Small intestine (tissue), 7 donors: ENCODE data around the gene TMED10. TPM values are rescaled to one million over a fixed set of nuclear protein-coding genes. Genes with fewer than 3 reads are reported as not detected.

ENCODE experiments used
- DNase-seq, 2 donors: peaks; one replicate each; pipeline versions ENCODE4 v3.0.0 to v3.0.0-alpha.2; 2013
- FAIRE-seq: peaks from 2 replicates; lab custom pipeline; 2012; peaks lifted over from hg19 to GRCh38; lab: Jason Lieb, UNC
- H3K27ac ChIP-seq, 3 donors: one replicate each; pipeline ENCODE4 v1.5.1; 2013; ENCODE audit warnings: low read length in 2 of 3, mild to moderate bottlenecking in 2 of 3, control low read depth in 1 of 3, inconsistent platforms in 1 of 3, low read depth in 1 of 3, moderate library complexity in 1 of 3
- H3K27me3 ChIP-seq, 3 donors: one replicate each; pipeline ENCODE4 v1.6.1; 2013; ENCODE audit warnings: low read length in 3 of 3, inconsistent platforms in 1 of 3; ENCODE audit not compliant: control insufficient read depth in 3 of 3, insufficient read depth in 3 of 3
- H3K36me3 ChIP-seq, 3 donors: one replicate each; pipeline ENCODE4 v1.6.1; 2013; ENCODE audit warnings: low read length in 3 of 3, inconsistent platforms in 1 of 3, low read depth in 1 of 3, mild to moderate bottlenecking in 1 of 3, moderate library complexity in 1 of 3; ENCODE audit not compliant: control insufficient read depth in 3 of 3, insufficient read depth in 2 of 3
- H3K4me1 ChIP-seq, 3 donors: one replicate each; pipeline ENCODE4 v1.6.1; 2013; ENCODE audit warnings: low read length in 2 of 3, inconsistent platforms in 1 of 3, low read depth in 1 of 3, mild to moderate bottlenecking in 1 of 3, moderate library complexity in 1 of 3; ENCODE audit not compliant: control insufficient read depth in 3 of 3, insufficient read depth in 2 of 3
- H3K4me3 ChIP-seq, 3 donors: one replicate each; pipeline ENCODE4 v1.5.1; 2013; ENCODE audit warnings: low read length in 3 of 3, control low read depth in 1 of 3, inconsistent platforms in 1 of 3, low read depth in 1 of 3, mild to moderate bottlenecking in 1 of 3, moderate library complexity in 1 of 3
- H3K9me3 ChIP-seq, 2 donors: one replicate each; pipeline ENCODE4 v1.6.1; 2013; ENCODE audit warnings: low read depth in 1 of 2, low read length in 1 of 2; ENCODE audit not compliant: control insufficient read depth in 2 of 2, insufficient read depth in 1 of 2
- WGBS, 3 donors: extraction: QIAGEN DNeasy Blood & Tissue Kit; methylation state at CpG; one replicate each; pipeline ENCODE4 v1.1.7; 2013; 5-methylcytosine and 5-hydroxymethylcytosine counted together
- polyA plus RNA-seq, 4 donors: library from polyadenylated mRNA; stranded (reverse) in 3 of 4; unstranded in 1 of 4; fragments of 200-250 nt in 3 of 4; fragments of 120-200 nt in 1 of 4; gene quantifications; one replicate each; pipeline versions ENCODE4 v1.2.1 to v1.2.3, GENCODE V29; 2013
- donor health status: healthy with polysubstance abuse.
- donor health status: control.
- donor health status: control.
- donor health status: Bipolar disorder and iron deficiency.
- donor health status: healthy.

The TMED10 gene
- polyA plus RNA-seq, 4 donors: 26.4 to 260 (median 135) TPM

GRCh38 chr14:75188520-75189268 lies 12.3 kb upstream of the TMED10 start:
- no peak for FAIRE-seq
- 78 to 89% (median 86%) methylated on average over 7 of the region's 7 CpGs for WGBS, 3 donors

DNA sequence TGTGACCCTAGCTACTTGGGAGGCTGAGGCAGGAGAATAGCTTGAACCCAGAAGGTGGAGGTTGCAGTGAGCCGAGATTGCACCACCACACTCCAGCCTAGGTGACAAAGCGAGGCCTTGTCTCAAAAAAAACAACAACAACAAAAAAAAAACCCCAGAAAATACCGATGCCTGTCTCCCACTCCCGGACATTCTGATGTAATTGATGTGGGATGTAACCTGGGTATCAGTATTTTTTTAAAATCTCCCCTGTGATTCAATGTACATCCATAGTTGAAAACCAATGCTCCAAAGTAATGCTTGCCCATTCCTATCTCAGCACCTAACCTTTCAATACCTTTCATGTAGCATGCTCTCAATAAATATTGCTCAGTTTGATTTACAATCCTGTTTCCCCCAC lies 11.7 kb upstream of the TMED10 start:
- peaks cover 0 to 19% (median 0%) of the 10 kb centered on the region in 3 donors for H3K4me1 ChIP-seq
- H3K36me3 ChIP-seq: no peaks in the 10 kb centered on the region
- no peaks in the 10 kb centered on the region for H3K27me3 ChIP-seq
- DNase-seq (no peak), FAIRE-seq (no peak)
- H3K4me3 ChIP-seq: no peak overlapping the region
- H3K27ac ChIP-seq: no peak overlapping the region
- 87 to 94% (median 91%) methylated on average over 4 of the region's 4 CpGs for WGBS, 3 donors
- no peaks in the 10 kb centered on the region for H3K9me3 ChIP-seq

More at GRCh38 chr14:75188520-75189268, 12.3 kb upstream of the TMED10 start:
- H3K9me3 ChIP-seq: no peaks in the 10 kb centered on the region
- peak overlapping the region in 1 of 3 donors; percentile 60 for H3K27ac ChIP-seq
- DNase-seq: peak in 1 of 2 donors; percentile 41
- H3K4me1 ChIP-seq: peaks cover 0 to 15% (median 0%) of the 10 kb centered on the region in 3 donors
- H3K4me3 ChIP-seq: no peak overlapping the region
- no peaks in the 10 kb centered on the region for H3K36me3 ChIP-seq
- no peaks in the 10 kb centered on the region for H3K27me3 ChIP-seq

DNA sequence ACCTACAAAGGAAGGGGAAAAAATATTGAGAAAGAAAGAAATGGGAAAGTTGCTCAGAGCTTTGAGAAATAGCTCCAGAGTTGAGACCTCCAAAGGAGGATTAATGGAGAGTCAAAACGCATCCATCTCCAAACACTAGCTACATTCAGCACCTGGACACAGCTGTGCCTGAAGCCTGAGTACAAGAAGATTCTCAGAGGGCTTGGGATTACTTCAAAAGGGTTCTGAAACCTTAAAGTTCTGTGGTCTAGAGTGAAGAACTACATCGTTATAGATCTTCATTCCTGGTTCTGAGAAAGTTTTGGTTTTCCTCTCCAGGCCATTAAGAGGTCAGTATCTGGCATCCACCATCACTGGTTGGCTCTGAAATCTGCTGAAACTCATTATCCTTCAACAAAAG lies 10.5 kb upstream of the TMED10 start:
- no peaks in the 10 kb centered on the region for H3K36me3 ChIP-seq
- no peaks in the 10 kb centered on the region for H3K27me3 ChIP-seq
- no peak overlapping the region for H3K27ac ChIP-seq
- H3K4me1 ChIP-seq: peaks cover 0 to 24% (median 0%) of the 10 kb centered on the region in 3 donors
- H3K9me3 ChIP-seq: no peaks in the 10 kb centered on the region
- 68 to 94% (median 75%) methylated on average over 2 of the region's 2 CpGs for WGBS, 3 donors
- no peak for DNase-seq
- no peak overlapping the region for H3K4me3 ChIP-seq
- no peak for FAIRE-seq

- WGBS, 3 donors: 81 to 88% (median 84%) methylated on average over 7 of the region's 7 CpGs
- H3K36me3 ChIP-seq: no peaks in the 10 kb centered on the region
- no peaks in the 10 kb centered on the region for H3K27me3 ChIP-seq
- H3K9me3 ChIP-seq: no peaks in the 10 kb centered on the region
- peaks cover 0 to 24% (median 0%) of the 10 kb centered on the region in 3 donors for H3K4me1 ChIP-seq
- DNase-seq (no peak), FAIRE-seq (no peak)
- H3K27ac ChIP-seq: no peak overlapping the region
- H3K4me3 ChIP-seq: no peak overlapping the region
These were observed 9.0 kb upstream of the TMED10 start for GRCh38 chr14:75185251-75186040.

GRCh38 chr14:75184492-75184891 lies 8.1 kb upstream of the TMED10 start:
- Histone ChIP-seq H3K9me3 (no peaks in the 10 kb centered on the region), H3K27me3 (no peaks in the 10 kb centered on the region), H3K4me3 (no peak overlapping the region), H3K27ac (no peak overlapping the region), H3K36me3 (no peaks in the 10 kb centered on the region), H3K4me1 (peaks cover 0 to 24% (median 0%) of the 10 kb centered on the region in 3 donors)
- DNase-seq: no peak
- no peak for FAIRE-seq
- WGBS, 3 donors: 68 to 74% (median 71%) methylated on average over 3 of the region's 3 CpGs

DNA sequence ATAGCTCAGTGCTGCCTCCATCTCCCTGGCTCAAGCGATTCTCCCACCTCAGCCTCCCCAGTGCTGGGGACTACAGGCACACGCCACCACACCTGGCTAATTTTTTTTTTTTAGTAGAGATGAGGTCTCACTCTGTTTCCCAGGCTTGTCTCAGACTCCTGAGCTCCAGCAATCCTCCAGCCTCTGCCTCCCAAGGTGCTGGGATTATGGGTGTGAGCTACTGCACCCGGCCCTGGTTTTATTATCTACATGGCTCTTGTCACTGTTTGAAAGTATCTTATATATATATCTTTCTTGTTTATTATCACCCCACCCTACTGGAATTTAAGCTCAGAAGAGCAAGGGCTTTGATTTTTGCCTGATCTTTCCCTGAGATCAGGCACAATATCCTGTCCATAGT lies 7.6 kb upstream of the TMED10 start:
- H3K27me3 ChIP-seq: no peaks in the 10 kb centered on the region
- no peak overlapping the region for H3K4me3 ChIP-seq
- no peak for DNase-seq
- 69 to 85% (median 70%) methylated on average over 3 of the region's 3 CpGs for WGBS, 3 donors
- H3K36me3 ChIP-seq: no peaks in the 10 kb centered on the region
- no peak overlapping the region for H3K27ac ChIP-seq
- no peaks in the 10 kb centered on the region for H3K9me3 ChIP-seq
- no peak for FAIRE-seq
- H3K4me1 ChIP-seq: peaks cover 0 to 24% (median 0%) of the 10 kb centered on the region in 3 donors

- H3K36me3 ChIP-seq: no peaks in the 10 kb centered on the region
- H3K9me3 ChIP-seq: no peaks in the 10 kb centered on the region
- DNase-seq (no peak), FAIRE-seq (no peak)
- no peaks in the 10 kb centered on the region for H3K27me3 ChIP-seq
- no peak overlapping the region for H3K4me3 ChIP-seq
- no peak overlapping the region for H3K27ac ChIP-seq
- peaks cover 0 to 18% (median 0%) of the 10 kb centered on the region in 3 donors for H3K4me1 ChIP-seq
- WGBS, 3 donors: 39 to 51% (median 44%) methylated on average over 1 of the region's 1 CpG
These were observed 6.8 kb upstream of the TMED10 start for GRCh38 chr14:75183225-75183624.

GRCh38 chr14:75182821-75183220 lies 6.4 kb upstream of the TMED10 start:
- no peak overlapping the region for H3K27ac ChIP-seq
- WGBS, 3 donors: 65 to 84% (median 83%) methylated on average over 1 of the region's 1 CpG
- peaks cover 0 to 17% (median 0%) of the 10 kb centered on the region in 3 donors for H3K4me1 ChIP-seq
- H3K27me3 ChIP-seq: no peaks in the 10 kb centered on the region
- no peaks in the 10 kb centered on the region for H3K9me3 ChIP-seq
- H3K4me3 ChIP-seq: no peak overlapping the region
- DNase-seq (no peak), FAIRE-seq (no peak)
- H3K36me3 ChIP-seq: no peaks in the 10 kb centered on the region
